Lower lobe of right lung (tissue), 2 donors: ENCODE results near the gene BPI. TPM values are rescaled to one million over a fixed set of nuclear protein-coding genes. Genes with fewer than 3 reads are reported as not detected.

ENCODE experiments used
- ATAC-seq, 2 donors: fragments of 200-7000 bp; cut with Tn5 transposase; one replicate each; pipeline ENCODE4 v1.9.1; 2020 to 2022; ENCODE audit warnings: mild to moderate bottlenecking in 2 of 2, moderate library complexity in 2 of 2
- DNase-seq: peaks from one replicate; pipeline ENCODE4 v3.0.0-alpha.2; 2020
- H3K27ac ChIP-seq: fragments of 200-600 bp; one replicate; pipeline ENCODE4 v1.8.0; 2022
- H3K27me3 ChIP-seq: fragments of 200-600 bp; one replicate; pipeline ENCODE4 v1.8.0; 2022; ENCODE audit warnings: low read depth
- H3K36me3 ChIP-seq: fragments of 200-600 bp; one replicate; pipeline ENCODE4 v1.8.0; 2022; ENCODE audit warnings: mild to moderate bottlenecking
- H3K4me1 ChIP-seq: fragments of 200-600 bp; one replicate; pipeline ENCODE4 v1.8.0; 2022
- H3K4me3 ChIP-seq: fragments of 200-600 bp; one replicate; pipeline ENCODE4 v1.8.0; 2022; ENCODE audit warnings: mild to moderate bottlenecking
- H3K9me3 ChIP-seq: fragments of 200-600 bp; one replicate; pipeline ENCODE4 v1.8.0; 2022
- intact Hi-C: fragments of 100-400 bp; cut with DNase I; formaldehyde crosslinking; loops from one replicate; pipeline ENCODE4 v1.11.0; 2022
- total RNA-seq: library from RNA; stranded (reverse); fragmentation: NEBNext Ultra II Directional; extraction: Animal tissue kit (Norgen Biotek cat#: 25700); gene quantifications from one replicate; pipeline ENCODE4 v1.2.1, GENCODE V29; 2021
- TF ChIP-seq, protein P1 (sequence below): fragments of 200-600 bp; IDR thresholded peaks from one replicate; pipeline ENCODE4 v1.8.0; 2022; ENCODE audit warnings: antibody characterized with exemption, mild to moderate bottlenecking
- donor health status: DM: no; HTN: yes; CAD: no; lungs with severe emphysema.

The BPI gene
- total RNA-seq, 1 donor from 2014 or later: 0.44 TPM

- Histone ChIP-seq H3K9me3 (no peaks in the 10 kb centered on the region), H3K4me3 (no peak overlapping the region), H3K27ac (no peak overlapping the region), H3K4me1 (peaks cover under 1% of the 10 kb centered on the region), H3K36me3 (no peaks in the 10 kb centered on the region), H3K27me3 (peaks cover 6% of the 10 kb centered on the region)
- intact Hi-C loops: no loop called here
- TF ChIP-seq, protein P1, sequence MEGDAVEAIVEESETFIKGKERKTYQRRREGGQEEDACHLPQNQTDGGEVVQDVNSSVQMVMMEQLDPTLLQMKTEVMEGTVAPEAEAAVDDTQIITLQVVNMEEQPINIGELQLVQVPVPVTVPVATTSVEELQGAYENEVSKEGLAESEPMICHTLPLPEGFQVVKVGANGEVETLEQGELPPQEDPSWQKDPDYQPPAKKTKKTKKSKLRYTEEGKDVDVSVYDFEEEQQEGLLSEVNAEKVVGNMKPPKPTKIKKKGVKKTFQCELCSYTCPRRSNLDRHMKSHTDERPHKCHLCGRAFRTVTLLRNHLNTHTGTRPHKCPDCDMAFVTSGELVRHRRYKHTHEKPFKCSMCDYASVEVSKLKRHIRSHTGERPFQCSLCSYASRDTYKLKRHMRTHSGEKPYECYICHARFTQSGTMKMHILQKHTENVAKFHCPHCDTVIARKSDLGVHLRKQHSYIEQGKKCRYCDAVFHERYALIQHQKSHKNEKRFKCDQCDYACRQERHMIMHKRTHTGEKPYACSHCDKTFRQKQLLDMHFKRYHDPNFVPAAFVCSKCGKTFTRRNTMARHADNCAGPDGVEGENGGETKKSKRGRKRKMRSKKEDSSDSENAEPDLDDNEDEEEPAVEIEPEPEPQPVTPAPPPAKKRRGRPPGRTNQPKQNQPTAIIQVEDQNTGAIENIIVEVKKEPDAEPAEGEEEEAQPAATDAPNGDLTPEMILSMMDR: no peak
- DNase-seq: no peak
- no peak for ATAC-seq
Measured at GRCh38 chr20:38305541-38305940, 1.6 kb downstream of the BPI start.

DNA sequence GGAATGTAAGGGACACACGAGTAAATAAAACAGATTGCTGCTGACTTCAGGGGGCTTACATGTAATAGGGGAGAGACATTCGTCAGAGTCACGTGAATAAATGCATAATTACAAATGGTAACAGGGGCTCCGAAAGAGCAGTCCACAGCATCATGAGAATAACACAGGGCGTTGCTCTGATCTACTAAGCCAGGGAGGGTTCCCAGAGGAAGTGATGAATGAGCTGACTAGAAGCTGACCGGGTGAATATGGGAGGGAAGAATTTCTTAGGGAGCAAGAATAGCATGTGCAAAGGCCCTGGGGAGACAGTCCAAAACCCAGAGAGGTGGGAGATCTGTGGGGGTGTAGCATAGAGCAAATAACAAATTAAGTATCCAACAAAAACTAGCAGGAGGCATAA, 2.4 kb downstream of the BPI start:
- TF ChIP-seq, protein P1: no peak
- no peak overlapping the region for H3K4me3 ChIP-seq
- no peak overlapping the region for H3K27ac ChIP-seq
- DNase-seq (no peak), ATAC-seq (no peak)
- H3K9me3 ChIP-seq: no peaks in the 10 kb centered on the region
- intact Hi-C loops: no loop called here
- no peaks in the 10 kb centered on the region for H3K36me3 ChIP-seq
- no peaks in the 10 kb centered on the region for H3K4me1 ChIP-seq
- peaks cover 6% of the 10 kb centered on the region for H3K27me3 ChIP-seq

GRCh38 chr20:38307371-38308046, 3.6 kb downstream of the BPI start:
- Histone ChIP-seq H3K36me3 (no peaks in the 10 kb centered on the region), H3K4me1 (no peaks in the 10 kb centered on the region), H3K4me3 (no peak overlapping the region), H3K9me3 (no peaks in the 10 kb centered on the region), H3K27ac (no peak overlapping the region), H3K27me3 (peaks cover 6% of the 10 kb centered on the region)
- ATAC-seq (no peak), DNase-seq (no peak)
- TF ChIP-seq, protein P1: no peak
- intact Hi-C loops: no loop called here

DNA sequence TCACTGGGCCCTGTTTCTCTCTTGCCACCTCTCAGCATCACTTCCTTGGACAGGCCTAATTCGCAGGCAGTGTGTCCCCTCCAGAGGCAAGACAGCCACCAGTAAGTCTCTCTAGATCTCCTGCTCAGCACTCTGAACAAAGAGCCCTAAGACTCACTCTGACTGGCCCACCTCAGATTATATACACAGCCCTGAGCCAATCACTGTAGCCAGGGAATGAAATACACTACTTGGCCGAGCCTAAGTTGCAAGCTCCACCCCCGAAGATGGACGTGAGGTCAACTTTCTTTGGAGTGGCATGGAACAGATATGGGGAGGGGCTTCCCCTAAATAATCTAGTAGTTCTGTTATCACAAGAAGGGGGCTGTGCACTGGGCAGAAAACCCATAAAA, 4.1 kb downstream of the BPI start:
- intact Hi-C loops: no loop called here
- H3K9me3 ChIP-seq: no peaks in the 10 kb centered on the region
- DNase-seq (no peak), ATAC-seq (no peak)
- no peak overlapping the region for H3K27ac ChIP-seq
- no peaks in the 10 kb centered on the region for H3K36me3 ChIP-seq
- H3K27me3 ChIP-seq: peaks cover 6% of the 10 kb centered on the region
- H3K4me3 ChIP-seq: no peak overlapping the region
- TF ChIP-seq, protein P1: no peak
- no peaks in the 10 kb centered on the region for H3K4me1 ChIP-seq

GRCh38 chr20:38308447-38308846, 4.5 kb downstream of the BPI start:
- H3K27ac ChIP-seq: no peak overlapping the region
- DNase-seq: no peak
- no peaks in the 10 kb centered on the region for H3K36me3 ChIP-seq
- peaks cover 6% of the 10 kb centered on the region for H3K27me3 ChIP-seq
- no peaks in the 10 kb centered on the region for H3K4me1 ChIP-seq
- H3K4me3 ChIP-seq: no peak overlapping the region
- ATAC-seq: no peak
- TF ChIP-seq, protein P1: no peak
- intact Hi-C loops: no loop called here
- no peaks in the 10 kb centered on the region for H3K9me3 ChIP-seq
